AG04449 (cell line): ENCODE data around the gene MSLN.

Experiments used
- CTCF ChIA-PET: fragments of 350-600 bp; formaldehyde crosslinking; extraction: SDS; loops from one replicate; lab custom pipeline; 2021; ENCODE audit warnings: antibody characterized with exemption; lab: Yijun Ruan, JAX
- POLR2A ChIA-PET: fragments of 400-600, 350-600 bp; formaldehyde crosslinking; extraction: SDS; loops from one replicate; lab custom pipeline; 2020; ENCODE audit warnings: antibody characterized with exemption, inconsistent platforms; lab: Yijun Ruan, JAX
- DNase-seq: peaks from one replicate; pipeline ENCODE4 v3.0.0-alpha.2; 2010; ENCODE audit warnings: low read depth, low spot score
- H3K4me3 ChIP-seq: 2 replicates; pipeline ENCODE4 v1.5.1; 2011; ENCODE audit warnings: low read depth, mild to moderate bottlenecking, control low read depth, low read length
- TF ChIP-seq, protein P1 (sequence below): IDR thresholded peaks from one replicate; pipeline ENCODE4 v1.5.1; 2011; ENCODE audit warnings: mild to moderate bottlenecking, moderate library complexity, low read length, control low read depth, inconsistent platforms; ENCODE audit not compliant: insufficient read depth; ENCODE audit errors: missing control alignments

MSLN gene

GRCh38 chr16:803754-804080 lies 43.2 kb downstream of the MSLN start:
- CTCF ChIA-PET = interaction anchor here (0.5 to 1.2 kb wide), 5 partner anchors 19 to 302 kb away, joined by 3 to 4 read pairs (median 3); partner anchors contain the start of gene CIAO3
- no peak overlapping the region for H3K4me3 ChIP-seq
- TF ChIP-seq, protein P1, sequence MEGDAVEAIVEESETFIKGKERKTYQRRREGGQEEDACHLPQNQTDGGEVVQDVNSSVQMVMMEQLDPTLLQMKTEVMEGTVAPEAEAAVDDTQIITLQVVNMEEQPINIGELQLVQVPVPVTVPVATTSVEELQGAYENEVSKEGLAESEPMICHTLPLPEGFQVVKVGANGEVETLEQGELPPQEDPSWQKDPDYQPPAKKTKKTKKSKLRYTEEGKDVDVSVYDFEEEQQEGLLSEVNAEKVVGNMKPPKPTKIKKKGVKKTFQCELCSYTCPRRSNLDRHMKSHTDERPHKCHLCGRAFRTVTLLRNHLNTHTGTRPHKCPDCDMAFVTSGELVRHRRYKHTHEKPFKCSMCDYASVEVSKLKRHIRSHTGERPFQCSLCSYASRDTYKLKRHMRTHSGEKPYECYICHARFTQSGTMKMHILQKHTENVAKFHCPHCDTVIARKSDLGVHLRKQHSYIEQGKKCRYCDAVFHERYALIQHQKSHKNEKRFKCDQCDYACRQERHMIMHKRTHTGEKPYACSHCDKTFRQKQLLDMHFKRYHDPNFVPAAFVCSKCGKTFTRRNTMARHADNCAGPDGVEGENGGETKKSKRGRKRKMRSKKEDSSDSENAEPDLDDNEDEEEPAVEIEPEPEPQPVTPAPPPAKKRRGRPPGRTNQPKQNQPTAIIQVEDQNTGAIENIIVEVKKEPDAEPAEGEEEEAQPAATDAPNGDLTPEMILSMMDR = no peak
- POLR2A ChIA-PET = no interaction called here
- no peak for DNase-seq

- DNase-seq = no peak
- TF ChIP-seq, protein P1 = no peak
- ChIA-PET CTCF (interaction anchor here (0.9 to 1.2 kb wide), 4 partner anchors 19 to 253 kb away, joined by 3 to 4 read pairs (median 3); partner anchors contain the start of gene CIAO3), POLR2A (no interaction called here)
- H3K4me3 ChIP-seq = no peak overlapping the region
Measured at GRCh38 chr16:804193-805048, 43.9 kb downstream of the MSLN start.

GRCh38 chr16:805474-805873 lies 44.9 kb downstream of the MSLN start:
- no peak for DNase-seq
- ChIA-PET POLR2A (no interaction called here), CTCF (no interaction called here)
- no peak overlapping the region for H3K4me3 ChIP-seq
- TF ChIP-seq, protein P1 = no peak

DNA sequence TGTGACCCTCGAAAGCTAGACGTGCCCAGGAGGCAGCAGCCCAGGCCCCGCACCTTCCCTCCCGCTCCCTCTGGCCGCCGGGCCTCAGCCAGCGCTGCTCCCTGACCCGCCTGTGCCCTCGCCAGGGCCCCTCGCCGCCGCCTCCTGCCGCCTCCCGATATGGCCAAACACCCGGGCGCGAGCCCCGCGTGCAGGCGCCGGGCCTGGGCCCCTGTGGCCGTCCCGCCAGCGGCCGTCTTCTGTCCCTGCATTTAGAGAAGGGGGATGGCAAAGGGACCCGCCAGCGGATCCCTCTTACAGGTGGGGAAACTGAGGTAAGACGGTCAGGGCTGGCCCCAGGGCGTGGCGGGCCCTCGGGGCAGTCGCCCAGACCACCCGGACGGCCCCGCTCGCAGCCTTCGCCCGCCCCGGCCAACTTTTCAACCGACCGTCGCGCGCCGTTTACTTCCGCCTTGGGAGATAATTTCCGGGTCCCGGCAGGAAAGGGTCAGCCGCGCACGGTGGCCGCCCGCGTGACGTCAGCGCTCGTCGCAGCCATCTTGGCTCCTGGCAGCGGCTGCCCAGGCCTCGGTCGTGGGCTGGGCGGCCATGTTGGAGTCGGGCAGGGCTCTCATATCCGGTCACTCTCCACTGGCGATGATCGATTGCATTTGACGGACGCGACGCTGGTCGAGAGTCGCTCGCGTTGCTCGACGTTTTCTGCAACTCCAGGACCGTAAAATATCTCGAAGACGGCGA lies 47.0 kb downstream of the MSLN start:
- CTCF ChIA-PET = interaction anchor here (1.0 kb wide), 1 partner anchor 250 kb away, joined by 3 read pairs; no protein-coding TSS in a partner anchor
- DNase-seq = peak; percentile 36
- POLR2A ChIA-PET = no interaction called here
- peak overlapping the region; percentile 80 for H3K4me3 ChIP-seq
- TF ChIP-seq, protein P1 = no peak

- ChIA-PET POLR2A (no interaction called here), CTCF (no interaction called here)
- DNase-seq = no peak
- TF ChIP-seq, protein P1 = no peak
- H3K4me3 ChIP-seq = peak overlapping the region; percentile 80
Measured at GRCh38 chr16:808085-808386, 47.5 kb downstream of the MSLN start.
